ENCODE measurements around the gene FBXW11.
"Not testable (repeated sequence)": the region's sequence is repeated elsewhere in the genome, so short reads cannot be mapped to it uniquely, and the experiment has no call there.

Gene FBXW11

DNA sequence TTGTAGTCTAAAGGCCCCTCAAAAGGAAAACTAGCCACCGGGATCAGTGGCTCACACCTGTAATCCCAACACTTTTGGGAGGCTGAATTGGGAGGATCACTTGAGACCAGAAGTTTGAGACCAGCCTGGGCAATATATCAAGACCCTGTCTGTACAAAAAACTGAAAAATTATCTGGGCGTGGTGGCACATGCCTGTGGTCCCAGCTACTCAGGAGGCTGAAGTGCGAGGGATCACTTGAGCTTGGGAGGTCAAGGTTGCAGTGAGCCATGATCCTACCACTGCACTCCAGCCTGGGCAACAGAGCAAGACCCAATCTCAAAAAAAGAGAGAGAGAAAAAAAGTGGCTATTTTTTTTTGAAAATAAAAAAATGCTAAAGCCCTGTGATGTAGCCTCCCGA lies 55.2 kb downstream of the FBXW11 start:
- FAIRE-seq, result no peak

DNA sequence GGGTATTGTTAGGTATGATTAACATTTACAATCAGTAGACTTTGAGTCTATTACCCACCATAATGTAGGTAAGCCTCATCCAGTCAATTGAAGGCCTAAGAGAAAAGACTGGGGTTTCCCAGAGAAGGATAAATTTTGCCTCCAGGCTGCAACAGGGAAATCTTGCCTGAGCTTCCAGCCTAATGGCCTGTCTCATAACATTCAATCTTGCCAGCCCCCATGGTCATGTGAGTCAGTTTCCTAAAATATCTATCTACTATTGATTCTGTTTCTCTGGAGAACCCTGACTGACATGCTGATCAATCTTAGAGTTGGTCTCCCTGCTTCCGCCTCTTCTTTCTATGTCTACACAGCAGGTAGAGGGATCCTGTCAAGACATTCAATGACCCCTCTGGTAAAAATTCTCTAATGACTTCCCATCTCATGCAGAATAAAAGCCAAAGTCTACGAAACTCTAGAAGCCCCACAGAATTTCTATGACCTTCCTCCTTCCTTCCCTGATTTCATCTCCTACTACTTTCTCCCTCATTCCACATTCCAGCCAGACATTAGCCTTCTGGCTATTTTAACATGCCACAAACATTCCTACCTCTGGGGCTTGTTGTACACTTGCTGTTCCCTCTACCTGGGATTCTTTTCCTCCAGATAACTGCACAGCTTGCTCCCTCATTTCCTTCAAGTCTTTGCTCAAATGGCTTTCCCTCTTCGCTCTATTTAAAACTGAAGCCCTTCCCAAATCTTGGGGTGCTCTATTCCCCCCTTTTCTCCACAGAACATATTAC lies 60.2 kb downstream of the FBXW11 start:
- FAIRE-seq, result no peak

DNA sequence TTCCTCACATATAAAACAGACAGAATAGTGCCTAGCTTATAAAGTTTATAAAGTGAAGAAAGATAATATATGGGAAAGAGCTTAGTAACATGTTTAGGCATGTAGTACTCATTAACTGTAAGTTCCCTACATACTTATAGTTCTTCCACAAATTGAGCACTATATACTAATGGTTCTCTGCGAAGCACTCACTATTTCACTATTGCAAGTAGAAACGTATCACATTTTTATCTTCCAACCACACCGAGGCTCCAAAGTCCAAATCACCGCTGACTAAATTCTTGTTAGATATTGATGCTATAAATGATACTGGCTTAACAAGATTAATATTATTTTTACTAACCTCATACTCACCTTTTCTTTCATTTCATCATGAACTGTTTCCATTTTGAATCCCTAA lies 61.0 kb downstream of the FBXW11 start:
- FAIRE-seq, result no peak

GRCh38 chr5:171945066-171945465 lies 61.4 kb downstream of the FBXW11 start:
- FAIRE-seq, result no peak

DNA sequence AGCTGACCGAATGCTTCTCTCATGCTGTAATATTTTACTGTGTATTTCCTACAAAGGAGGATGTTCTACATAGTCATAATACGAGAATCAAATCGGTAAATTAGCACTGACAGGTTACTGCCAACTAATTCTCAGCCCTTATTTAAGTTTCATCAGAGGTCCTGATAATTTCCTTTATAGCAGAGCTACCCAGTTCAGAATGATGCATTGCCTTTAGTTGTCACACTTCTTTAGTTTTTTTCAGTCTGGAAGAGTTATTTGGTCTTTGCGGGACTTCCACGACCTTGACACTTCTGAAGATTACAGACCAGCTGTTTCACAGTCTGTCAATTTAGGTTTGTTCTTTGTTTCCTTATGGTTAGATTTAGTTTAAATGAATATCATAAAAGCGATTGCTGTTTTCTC lies 64.3 kb downstream of the FBXW11 start:
- FAIRE-seq, result not testable (repeated sequence)

DNA sequence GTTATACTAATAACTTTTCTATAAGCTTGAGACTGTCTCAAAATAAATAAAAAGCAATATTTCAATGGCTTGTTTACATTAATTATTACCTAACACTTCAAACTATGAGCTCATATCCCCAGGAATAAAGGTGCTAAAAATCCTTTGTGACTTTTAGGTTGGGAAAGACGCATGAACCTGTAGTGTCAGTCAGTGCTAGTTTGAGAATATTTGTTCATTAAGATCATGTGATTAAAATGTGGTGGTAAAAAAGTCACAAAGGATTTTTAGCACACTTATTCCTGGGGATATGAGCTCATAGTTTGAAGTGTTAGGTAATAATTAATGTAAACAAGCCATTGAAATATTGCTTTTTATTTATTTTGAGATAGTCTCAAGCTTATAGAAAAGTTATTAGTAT lies 64.8 kb downstream of the FBXW11 start:
- FAIRE-seq, result peak; percentile 75

DNA sequence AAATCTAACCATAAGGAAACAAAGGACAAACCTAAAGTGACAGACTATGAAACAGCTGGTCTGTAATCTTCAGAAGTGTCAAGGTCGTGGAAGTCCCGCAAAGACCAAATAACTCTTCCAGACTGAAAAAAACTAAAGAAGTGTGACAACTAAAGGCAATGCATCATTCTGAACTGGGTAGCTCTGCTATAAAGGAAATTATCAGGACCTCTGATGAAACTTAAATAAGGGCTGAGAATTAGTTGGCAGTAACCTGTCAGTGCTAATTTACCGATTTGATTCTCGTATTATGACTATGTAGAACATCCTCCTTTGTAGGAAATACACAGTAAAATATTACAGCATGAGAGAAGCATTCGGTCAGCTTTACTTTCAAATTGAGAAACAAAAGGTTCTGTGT lies 65.2 kb downstream of the FBXW11 start:
- peak; percentile 15 for FAIRE-seq

- FAIRE-seq, result no peak
These were observed 66.5 kb downstream of the FBXW11 start for GRCh38 chr5:171939951-171940350.

DNA sequence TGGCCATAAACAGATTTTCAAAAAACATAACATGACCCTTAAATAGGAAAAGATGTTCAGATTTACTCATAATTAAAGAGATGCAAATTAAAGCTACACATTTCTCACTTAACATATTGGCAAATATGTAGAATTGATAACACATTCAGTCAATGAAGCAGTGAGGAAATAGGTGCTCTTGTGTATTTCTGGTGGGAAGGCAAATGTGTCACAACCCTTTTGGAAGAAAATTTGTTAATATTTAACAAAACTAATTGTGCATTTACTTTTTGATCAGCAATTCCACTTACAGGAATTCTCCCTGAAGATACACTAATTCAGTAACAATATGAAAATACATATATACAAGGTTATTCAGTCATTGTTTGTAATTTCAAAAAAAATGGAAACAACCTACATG lies 68.1 kb downstream of the FBXW11 start:
- no peak for FAIRE-seq

GRCh38 chr5:171937351-171937750 lies 69.1 kb downstream of the FBXW11 start:
- no peak for FAIRE-seq

DNA sequence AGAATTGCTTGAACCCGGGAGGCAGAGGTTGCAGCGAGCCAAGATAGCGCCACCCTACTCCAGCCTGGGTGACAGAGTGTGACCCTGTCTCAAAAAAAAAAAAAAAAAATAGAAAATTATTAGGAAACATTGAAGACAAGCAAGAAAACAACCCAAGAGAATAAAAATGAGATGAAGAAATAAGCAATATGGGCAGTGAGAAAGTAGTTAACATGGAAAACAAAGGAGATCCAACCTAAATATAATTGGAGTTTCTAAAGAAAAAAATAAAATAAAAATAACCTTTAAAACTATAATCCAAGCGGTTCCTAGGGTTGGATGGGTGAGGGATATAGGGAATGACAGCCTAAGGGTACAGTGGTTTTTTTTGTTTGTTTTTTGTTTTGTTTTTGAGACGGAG lies 71.9 kb downstream of the FBXW11 start:
- FAIRE-seq, result no peak

GRCh38 chr5:171931163-171931562 lies 75.3 kb downstream of the FBXW11 start:
- FAIRE-seq, result no peak

- FAIRE-seq, result no peak
These were observed 79.0 kb downstream of the FBXW11 start for GRCh38 chr5:171927345-171927941.

GRCh38 chr5:171926311-171926710 lies 80.1 kb downstream of the FBXW11 start:
- FAIRE-seq, result no peak

DNA sequence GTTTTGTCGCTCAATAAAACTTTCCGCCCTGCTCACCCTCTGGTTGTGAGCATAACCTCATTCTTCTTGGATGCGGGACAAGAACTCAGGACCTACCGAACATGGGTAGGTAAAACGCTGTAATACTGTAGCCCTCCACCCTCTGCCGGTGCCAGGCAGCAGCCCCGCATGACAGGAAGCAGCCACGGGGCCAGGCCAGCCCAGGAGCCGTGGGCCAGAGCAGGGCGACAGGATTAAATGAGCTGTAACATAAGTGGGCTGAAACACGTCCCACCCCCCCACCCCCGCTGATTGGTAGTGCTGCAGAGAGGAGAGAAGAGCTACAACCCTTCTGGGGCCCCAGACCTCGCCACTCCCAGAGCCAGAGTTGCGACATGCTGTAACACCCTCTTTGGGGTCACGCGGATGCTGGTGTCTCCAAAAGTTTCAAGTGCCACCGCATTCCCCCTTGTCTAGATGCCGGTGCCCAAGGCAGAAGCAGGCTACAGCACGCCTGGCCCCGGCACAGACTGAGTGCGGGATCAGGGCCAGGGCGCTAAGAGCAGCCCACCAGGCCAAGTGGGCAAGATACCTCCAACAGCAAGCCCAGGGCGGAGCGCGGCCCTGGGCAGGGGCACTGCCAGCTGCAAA lies 81.8 kb downstream of the FBXW11 start:
- no peak for FAIRE-seq

GRCh38 chr5:171920765-171921391 lies 85.6 kb downstream of the FBXW11 start:
- FAIRE-seq, result no peak

DNA sequence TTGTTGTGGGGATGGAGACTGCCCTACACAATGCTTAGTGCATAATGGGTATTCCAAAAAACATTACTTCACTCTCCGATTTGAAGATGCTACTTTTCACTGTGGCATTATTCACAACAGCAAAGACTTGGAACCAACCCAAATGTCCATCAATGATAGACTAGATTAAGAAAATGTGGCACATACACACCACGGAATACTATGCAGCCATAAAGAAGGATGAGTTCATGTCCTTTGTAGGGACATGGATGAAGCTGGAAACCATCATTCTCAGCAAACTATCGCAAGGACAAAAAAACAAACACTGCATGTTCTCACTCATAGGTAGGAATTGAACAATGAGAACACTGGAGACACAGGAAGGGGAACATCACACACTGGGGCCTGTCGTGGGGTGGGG lies 90.7 kb downstream of the FBXW11 start:
- FAIRE-seq, result not testable (repeated sequence)

GRCh38 chr5:171914726-171915338 lies 91.6 kb downstream of the FBXW11 start:
- no peak for FAIRE-seq

- no peak for FAIRE-seq
These were observed 92.5 kb downstream of the FBXW11 start for GRCh38 chr5:171913987-171914273.

- no peak for FAIRE-seq
These were observed 95.3 kb downstream of the FBXW11 start for GRCh38 chr5:171911152-171911551.

DNA sequence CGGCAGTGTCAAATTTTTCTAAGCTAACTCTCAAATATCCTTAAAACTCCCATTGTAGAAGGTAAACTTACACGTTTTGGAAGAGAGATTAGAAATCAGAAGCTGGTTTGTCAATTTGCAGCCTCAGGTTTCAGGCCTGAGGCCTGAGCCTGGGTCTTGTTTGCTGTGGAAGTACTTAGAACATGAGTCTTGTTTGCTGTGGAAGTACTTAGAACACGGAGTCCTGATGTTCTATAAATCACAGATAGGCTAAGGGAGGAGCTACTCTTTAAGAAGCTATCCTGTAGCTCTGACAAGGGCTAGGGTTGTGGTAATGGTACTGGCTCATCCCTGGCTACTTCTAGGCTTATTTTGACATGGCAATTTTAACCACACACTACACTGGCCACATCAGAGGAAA lies 97.8 kb downstream of the FBXW11 start:
- no peak for FAIRE-seq

GRCh38 chr5:171907725-171908343 lies 98.6 kb downstream of the FBXW11 start:
- peak; percentile 96 for FAIRE-seq

Measured in TTC549 (cell line).